ENCODE results near the gene PPIC.
"Not testable (repeated sequence)": the region's sequence is repeated elsewhere in the genome, so short reads cannot be mapped to it uniquely, and the experiment has no call there.

PPIC gene

DNA sequence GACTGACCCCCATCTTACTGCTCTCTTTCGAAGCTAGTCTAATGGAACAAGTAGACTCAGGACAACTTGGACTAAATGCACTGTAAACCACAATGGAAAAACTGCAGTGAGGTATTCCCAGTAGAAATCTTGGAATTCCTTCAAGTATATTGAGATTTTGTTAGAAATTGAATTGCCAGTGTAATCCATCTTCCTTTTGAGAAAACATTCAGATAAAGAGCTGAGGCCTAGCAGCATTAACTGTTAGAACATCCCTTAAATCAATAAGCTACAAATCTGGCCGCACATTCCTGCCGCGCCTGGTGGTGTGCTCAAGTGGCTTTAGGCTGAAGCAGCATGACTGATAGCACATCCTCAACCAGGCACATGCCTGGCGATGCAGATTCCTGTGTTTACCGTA is 29.3 kb downstream of the PPIC start:
- DNase-seq: no peak

DNA sequence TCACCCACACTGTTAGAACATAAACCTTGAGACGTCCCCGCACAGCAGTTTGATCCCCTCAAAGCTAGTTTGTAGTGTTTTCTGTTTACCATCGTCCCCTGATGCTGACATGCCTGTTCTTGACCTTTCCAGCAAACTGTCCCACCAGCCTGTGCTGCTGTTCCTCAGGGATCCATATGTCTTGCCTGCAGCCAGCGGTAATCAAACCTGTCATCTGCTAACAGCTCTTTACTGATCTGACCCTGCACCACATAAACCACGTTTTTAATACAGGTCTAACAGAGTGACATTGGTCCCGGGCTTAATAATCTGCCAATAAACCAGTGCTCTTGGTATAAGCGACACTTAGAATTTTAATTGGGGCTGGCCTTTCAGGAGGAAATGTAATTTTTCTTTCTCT is 34.7 kb downstream of the PPIC start:
- DNase-seq: no peak

DNA sequence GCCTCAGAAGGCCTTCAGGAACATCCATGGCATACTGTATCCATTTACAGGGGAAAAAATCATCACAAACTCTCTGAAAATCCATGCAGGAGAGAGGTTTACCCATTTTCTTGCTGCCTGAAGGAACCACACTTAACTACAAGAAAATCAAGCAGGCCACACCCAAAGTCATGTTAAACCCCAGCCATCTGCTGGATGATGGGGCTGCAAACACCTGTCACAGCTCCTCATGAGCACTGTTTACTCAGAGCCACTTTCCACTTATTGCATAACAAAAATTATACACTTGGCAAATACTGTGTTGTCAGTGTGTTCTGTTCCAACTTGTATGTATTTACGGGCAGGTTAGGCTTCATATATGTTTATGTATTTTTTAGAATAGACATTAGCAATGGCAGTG is 35.8 kb downstream of the PPIC start:
- no peak for DNase-seq

DNA sequence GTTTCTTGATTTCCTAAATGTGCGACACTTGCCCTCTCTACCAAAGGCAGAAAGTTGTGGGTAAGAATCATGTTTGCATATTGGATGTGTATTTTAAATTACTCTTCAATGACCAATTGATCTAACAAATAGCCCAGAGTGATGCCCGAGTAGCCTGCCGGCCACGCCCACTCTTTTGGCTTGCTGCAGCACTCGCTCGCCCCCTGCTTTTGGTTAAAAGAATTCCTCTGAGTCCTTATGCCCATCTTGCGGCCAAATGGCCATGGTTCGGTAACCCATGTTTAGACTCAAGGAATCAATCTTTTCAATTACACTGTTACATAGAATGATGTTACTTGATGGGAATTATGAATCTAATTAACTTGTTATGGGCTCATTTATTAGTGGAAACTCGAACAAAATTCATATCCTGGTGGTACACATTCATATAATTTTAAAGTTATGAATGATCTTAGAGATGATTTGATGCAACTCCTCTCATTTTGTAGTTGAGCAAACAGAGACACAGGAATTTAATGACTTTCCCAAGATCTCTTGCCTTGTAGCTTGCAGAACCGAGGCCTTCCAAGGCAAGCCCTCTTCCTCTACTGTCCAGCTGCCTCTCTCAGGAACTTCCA is 36.5 kb downstream of the PPIC start:
- DNase-seq: no peak

DNA sequence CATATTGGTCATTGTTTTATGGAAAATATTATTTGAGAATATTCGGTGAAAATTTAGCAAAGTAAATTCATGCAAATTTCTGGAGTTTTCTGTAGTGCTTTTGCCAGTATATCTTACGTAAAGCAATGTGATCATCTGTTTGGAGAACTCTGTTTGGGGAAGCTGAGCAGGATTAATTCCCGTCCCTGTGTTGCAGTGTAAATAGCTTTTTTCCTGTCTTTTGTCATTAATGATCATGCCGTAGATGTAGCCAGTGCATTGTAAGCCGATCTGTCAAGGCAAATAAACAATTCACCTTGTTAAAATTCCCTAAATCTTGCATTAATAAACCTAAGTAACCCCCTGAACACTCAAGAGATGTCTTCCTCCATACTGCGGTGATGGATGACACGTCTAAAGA is 39.2 kb downstream of the PPIC start:
- DNase-seq: no peak

DNA sequence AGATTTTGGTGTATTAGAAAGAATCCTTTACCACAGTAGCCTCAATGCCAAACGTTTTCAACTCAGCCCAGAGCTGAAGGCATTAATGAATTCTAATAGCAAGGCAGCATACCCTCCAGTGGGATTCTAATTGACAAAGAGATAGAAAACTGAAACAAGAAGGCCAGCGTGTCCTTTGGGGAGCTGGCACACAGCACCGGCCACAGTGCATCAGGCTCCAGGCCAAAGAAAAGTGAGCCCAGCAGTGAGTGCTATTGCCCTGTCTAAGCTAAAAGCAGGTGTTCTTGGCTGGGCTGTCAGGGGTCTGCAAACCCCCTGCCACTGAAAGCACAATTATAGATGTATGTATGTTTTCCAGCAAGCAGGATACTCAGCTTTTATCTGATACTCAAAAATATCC is 40.4 kb downstream of the PPIC start:
- no peak for DNase-seq

DNA sequence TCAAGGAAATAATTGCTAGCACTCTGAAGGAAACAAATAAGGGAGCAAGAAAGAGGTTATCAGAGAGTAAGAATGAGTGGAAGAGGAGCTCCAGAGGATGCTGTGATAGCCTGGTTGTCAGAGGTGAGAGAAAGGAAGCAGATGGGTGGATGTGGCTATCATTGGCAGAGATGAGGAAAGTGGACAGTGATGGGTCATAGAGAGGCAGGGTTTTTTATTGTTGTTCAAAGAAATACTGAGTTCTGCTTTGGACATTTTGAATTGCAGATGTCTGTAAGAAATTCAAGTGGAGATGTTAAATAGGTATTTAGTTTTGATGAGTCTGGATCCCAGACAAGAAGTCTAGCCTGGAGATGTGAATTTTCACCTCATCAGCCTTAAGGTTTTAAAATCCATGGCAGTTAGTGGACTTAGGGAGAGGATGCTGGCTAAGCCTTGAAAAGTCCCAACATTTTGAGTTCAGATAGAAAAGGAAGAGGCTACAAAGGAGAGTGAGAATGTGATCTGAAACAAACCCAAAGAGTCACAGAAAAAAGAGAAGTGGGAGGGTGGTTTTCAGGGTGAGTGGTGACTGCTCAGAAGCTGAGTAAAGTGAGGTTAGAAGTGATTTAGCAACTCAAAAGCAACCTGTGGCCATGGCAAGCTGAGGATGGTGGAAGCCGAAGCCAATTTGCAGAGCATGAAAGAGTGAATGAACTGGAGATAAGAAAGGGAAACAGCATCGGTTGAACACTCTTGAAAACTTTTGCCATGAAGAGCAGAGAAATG is 50.4 kb downstream of the PPIC start:
- DNase-seq: no peak

DNA sequence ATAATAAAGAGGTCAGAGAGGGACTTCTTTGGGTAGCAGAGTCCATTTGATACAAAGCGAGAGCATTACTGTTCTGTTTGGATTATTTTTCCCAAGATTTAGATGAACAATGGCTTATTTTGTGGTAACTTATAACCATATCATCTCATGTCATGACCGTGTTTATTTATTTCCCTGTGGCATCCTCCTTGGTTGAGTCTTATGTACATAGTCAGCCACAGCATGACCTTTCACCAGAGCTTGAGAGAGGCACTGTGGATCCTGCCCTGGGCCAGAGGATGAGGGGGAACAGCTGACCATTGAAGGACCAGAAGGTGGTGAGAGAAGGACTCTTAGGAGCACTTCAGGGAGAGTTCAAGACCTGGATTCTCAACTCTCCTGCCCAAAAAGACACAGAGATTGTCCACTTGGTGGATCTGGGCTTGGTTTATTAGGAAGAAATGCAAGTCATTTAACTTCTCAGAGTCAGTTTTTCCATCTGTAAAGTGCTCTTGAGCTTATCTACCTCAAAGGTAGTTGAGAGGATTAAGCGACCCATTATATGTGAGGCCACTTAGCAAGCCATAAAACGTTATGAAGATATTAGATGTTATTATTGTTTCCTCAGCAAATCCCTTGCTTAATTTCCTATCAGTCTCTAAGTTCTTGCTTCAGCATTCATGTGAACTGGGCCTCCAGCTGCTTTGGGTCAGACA is 51.4 kb downstream of the PPIC start:
- DNase-seq: no peak

DNA sequence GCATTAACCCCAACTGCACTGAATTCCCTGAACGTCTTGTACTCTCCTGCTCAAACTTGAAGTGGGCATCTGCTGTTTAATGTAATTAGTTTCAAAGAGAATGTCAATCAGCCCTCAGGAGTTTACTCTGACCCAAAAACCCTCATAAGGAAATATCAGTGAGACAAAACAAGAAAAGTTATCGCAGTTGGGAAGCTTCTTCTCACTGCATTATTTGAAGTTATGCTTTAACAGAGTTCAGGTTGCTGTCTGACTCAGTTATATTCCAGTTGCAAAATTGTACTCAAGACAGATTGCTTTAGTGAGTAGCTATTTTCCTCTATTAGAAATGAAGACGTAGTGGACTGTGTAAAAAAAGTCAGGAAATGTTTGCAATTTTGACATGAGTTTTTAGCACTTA is 52.1 kb downstream of the PPIC start:
- no peak for DNase-seq

DNA sequence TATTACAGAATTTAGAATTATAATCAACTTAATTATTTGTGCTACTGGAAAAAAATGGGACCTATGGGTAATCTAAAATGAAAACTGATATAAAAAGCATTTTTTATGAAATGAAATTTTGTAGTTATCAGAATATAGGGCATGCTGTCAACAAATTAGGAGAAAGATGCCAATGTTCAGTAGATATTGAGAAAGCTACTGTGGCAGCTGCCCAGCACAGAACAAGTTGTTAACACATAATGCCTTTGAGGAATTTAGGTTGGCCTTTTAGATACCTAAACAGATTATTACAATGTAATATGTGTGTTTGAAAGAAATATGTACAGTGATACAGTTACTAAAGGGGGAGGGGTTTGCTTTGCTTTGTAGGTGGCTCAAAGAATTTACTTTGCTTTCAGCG is 54.1 kb downstream of the PPIC start:
- DNase-seq: no peak

DNA sequence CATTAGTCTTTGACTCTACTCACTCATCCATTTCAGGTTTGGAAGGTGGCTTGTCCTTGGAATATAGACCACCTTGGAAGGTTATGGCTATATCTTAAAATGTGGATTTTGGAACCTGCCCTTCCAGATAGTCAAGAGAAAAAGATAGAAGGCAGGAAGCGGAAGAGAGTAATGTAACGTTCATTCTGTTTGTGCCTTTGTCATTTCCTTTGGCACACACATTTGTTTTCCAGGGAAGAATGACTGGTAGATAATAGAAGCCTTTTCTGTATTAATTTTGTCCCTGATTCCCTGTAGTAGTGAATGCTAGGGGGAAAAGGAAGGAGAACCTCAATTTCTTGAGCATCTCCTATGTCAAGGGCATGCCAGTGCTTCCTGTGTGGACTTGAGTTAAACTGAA is 54.7 kb downstream of the PPIC start:
- DNase-seq: no peak

DNA sequence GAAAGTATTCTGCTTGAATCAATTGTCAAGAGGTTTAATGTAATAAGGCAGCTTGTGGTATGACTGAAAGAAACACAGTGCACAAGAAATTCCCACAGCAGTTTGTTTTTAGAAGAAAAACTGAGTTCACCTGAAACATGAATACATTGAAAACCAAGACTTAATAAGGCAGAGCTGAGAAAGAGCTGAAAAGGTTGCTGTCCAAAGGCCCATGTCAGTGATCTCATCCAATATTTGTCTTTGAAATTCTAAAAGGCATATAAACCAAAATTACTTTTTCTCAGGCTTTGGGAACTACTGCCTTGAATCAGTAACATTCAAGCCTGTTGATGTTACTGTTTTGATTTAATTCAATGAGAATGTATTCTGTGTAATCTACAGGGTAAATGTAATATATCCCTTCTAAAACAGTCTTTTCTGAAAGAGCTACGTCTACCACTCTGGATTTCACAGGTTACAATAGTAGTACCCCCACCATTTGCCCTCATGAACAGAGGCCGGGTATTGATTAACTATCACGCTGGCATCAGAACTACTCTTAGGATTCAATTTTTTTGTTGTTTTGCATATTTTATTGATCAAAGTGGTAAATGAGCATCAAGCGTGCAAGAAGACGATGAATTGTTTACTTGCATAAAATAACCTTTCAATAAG is 57.8 kb downstream of the PPIC start:
- no peak for DNase-seq

DNA sequence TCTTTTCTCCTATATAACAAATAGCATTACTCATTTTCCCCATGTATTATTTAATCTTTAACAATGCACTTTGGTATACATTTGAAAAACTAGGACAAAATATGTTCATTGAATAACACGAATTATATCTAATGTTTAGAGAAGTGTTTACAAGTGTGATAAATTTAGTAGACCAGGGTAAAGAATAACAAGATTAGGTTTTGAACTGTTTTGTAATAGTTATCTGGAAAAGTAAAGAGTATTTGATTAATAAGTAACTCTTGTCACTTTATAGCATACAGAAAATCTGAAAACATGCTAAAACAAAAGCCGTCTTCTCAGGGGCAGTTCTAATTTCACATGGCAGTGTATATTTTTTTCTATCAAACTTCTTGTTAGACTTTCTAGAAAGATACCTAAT is 58.5 kb downstream of the PPIC start:
- DNase-seq: no peak

DNA sequence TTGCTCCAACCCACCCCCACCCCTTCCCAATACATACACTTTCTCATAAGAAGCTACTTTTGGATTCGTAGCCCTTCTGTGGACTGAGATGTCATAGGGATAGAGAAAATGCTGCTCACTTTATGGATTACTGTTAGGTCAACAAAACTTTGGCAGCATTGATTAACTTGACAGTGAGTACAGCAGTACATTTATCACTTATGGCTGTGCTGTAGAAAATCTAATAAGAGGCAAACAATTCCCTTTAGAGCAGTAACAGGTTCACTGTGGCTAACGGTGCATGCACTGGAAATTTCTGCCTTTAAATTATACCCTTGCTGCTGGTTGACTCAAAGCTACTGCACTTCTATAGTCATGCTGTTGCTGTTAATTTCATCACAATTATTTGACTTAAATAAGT is 59.2 kb downstream of the PPIC start:
- DNase-seq: no peak

DNA sequence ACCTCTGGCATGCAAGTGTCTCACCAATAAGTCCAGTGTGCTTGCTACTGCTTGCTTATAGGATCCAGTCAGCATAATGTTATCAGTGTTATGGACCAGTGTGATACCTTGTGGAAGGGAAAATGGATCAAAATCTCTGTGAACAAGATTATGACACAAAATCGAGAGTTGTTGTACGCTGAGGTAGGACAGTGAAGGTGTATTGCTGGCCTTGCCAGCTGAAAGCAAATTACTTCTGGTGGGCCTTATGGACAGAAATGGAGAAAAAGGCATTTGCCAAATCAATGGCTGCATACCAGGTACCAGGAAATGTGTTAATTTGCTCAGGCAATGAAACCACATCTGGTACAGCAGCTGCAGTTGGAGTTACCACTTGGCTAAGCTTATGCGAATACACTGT is 62.3 kb downstream of the PPIC start:
- DNase-seq: not testable (repeated sequence)

DNA sequence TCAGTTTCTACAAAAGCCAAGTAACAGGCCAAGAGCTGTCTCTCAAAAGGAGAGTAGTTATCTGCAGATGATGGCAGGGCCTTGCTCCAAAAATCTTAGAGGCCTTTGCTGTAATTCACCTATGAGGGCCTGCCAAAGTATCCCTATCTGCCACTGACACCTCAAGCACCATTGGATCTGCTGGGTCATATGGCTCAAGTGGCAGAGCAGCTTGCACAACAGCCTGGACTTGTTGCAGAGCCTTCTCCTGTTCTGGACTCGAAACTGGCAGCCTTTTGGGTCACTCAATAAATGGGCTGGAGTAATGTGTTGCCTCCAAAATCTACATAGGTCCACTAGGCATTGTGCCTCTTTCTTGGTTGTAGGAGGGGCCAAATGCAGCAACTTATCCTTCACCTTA is 62.8 kb downstream of the PPIC start:
- DNase-seq: not testable (repeated sequence)

Measured in stimulated activated CD4-positive, alpha-beta T cell treated with anti-CD3 and anti-CD28 coated beads, Interleukin-4, amount 100 ng/mL, for 4 hours (primary cell).